Endothelial cell (in vitro differentiated cells): Measurements from ENCODE around the gene C12orf60. TPM values are rescaled to one million over a fixed set of nuclear protein-coding genes. Genes with fewer than 3 reads are reported as not detected.

Source experiments
- DNase-seq: peaks from one replicate; pipeline ENCODE4 v3.0.0; 2021; ENCODE audit warnings: low spot score
- H3K27ac Mint-ChIP-seq: one replicate; pipeline ENCODE4 v1.8.0; 2021; ENCODE audit warnings: mixed read lengths, inconsistent platforms; ENCODE audit not compliant: unreplicated experiment
- H3K27me3 Mint-ChIP-seq: one replicate; pipeline ENCODE4 v1.8.0; 2021; ENCODE audit warnings: mild to moderate bottlenecking, moderate library complexity, mixed read lengths, inconsistent platforms; ENCODE audit not compliant: unreplicated experiment
- H3K36me3 Mint-ChIP-seq: one replicate; pipeline ENCODE4 v1.8.0; 2021; ENCODE audit warnings: mild to moderate bottlenecking, low read depth, mixed read lengths, inconsistent platforms; ENCODE audit not compliant: unreplicated experiment
- H3K4me1 Mint-ChIP-seq: one replicate; pipeline ENCODE4 v1.8.0; 2021; ENCODE audit warnings: mild to moderate bottlenecking, mixed read lengths, inconsistent platforms; ENCODE audit not compliant: unreplicated experiment
- H3K4me3 Mint-ChIP-seq: one replicate; pipeline ENCODE4 v1.8.0; 2021; ENCODE audit warnings: mild to moderate bottlenecking, mixed read lengths, inconsistent platforms; ENCODE audit not compliant: unreplicated experiment
- H3K9me3 Mint-ChIP-seq: one replicate; pipeline ENCODE4 v1.8.0; 2021; ENCODE audit warnings: mixed read lengths, inconsistent platforms; ENCODE audit not compliant: unreplicated experiment
- total RNA-seq: library from RNA; stranded (reverse); fragmentation: NEBNext Ultra II Directional; extraction: Animal tissue kit (Norgen Biotek cat#: 25700); gene quantifications from one replicate; pipeline ENCODE4 v1.2.1, GENCODE V29; 2021; ENCODE audit not compliant: unreplicated experiment
- TF ChIP-seq, protein P1 (sequence below): fragments of 200-600 bp; sonication (generic); IDR thresholded peaks from one replicate; pipeline ENCODE4 v1.5.0; 2021; ENCODE audit warnings: antibody characterized with exemption; ENCODE audit not compliant: unreplicated experiment

C12orf60 gene
- total RNA-seq, 1 donor from 2014 or later: 1.8 TPM

DNA sequence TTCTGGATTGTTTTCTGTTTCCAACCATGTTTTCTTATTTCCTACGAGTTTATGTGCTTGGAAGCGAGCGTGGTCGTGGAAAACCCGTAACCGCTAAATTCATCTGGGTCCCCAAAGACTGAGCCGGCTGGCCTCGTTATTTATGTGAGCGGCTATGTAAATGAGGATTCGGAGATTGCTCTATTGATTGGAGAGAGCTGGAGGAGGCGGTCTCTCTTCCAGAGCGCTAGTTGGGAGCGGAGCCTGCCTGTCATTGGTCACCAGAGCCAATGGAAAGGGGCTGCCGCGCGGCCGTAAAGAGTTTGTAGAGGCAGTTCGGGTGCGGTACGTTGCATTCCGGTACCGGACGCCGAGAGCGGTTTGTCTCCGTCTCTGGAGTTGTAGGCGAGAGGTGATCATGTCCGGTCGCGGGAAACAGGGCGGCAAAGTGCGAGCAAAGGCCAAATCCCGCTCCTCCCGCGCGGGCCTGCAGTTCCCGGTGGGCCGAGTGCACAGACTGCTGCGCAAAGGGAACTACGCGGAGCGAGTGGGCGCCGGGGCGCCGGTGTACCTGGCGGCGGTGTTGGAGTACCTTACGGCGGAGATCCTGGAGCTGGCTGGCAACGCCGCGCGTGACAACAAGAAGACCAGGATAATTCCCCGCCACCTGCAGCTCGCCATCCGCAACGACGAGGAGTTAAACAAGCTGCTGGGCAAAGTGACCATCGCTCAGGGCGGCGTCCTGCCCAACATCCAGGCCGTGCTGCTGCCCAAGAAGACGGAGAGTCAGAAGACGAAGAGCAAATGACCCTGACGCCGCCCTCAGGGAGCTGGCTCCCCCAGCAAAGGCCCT lies 29.2 kb upstream of the C12orf60 start:
- Mint-ChIP-seq H3K4me3 (peak overlapping the region; percentile 98), H3K4me1 (peaks cover 36% of the 10 kb centered on the region), H3K9me3 (no peaks in the 10 kb centered on the region), H3K36me3 (no peaks in the 10 kb centered on the region), H3K27me3 (peaks cover 22% of the 10 kb centered on the region), H3K27ac (peak overlapping the region; percentile 97)
- TF ChIP-seq, protein P1, sequence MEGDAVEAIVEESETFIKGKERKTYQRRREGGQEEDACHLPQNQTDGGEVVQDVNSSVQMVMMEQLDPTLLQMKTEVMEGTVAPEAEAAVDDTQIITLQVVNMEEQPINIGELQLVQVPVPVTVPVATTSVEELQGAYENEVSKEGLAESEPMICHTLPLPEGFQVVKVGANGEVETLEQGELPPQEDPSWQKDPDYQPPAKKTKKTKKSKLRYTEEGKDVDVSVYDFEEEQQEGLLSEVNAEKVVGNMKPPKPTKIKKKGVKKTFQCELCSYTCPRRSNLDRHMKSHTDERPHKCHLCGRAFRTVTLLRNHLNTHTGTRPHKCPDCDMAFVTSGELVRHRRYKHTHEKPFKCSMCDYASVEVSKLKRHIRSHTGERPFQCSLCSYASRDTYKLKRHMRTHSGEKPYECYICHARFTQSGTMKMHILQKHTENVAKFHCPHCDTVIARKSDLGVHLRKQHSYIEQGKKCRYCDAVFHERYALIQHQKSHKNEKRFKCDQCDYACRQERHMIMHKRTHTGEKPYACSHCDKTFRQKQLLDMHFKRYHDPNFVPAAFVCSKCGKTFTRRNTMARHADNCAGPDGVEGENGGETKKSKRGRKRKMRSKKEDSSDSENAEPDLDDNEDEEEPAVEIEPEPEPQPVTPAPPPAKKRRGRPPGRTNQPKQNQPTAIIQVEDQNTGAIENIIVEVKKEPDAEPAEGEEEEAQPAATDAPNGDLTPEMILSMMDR: no peak
- peak; percentile 85 for DNase-seq

DNA sequence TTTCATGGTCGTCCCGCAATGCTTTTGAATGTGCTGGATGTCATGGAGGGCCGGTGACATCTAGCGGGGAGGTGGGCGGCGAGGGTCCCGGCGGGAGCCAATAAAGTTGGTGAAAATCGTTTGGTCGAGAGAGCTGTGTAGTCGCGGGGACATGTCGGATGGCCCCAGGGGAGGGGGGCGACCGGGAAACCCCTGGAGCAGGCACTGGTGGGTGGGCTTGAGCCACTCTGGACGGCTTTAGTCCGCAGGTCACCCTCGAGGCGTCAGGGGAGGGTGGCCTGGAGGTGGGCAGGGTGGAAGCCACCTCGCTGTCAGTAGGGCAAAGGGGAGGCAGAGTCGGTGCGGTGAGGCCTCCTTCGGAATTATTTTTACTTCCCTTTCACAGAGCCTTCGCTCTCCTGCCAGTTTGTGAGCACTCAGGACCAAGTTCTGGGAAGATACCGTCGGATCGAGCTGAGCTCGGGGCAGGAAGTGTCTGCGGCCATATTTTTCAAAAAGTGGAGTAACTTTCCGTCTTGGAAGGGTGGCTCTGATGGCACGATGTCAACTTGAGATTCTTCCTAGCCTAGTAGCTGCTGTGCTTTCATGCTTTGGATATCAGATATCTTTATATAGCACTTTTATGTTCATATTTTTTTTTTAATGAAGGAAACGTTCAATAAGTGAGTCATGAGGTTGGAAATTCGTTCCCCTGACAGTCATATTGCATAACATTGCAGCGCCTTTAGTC lies 28.4 kb upstream of the C12orf60 start:
- H3K4me1 Mint-ChIP-seq: peaks cover 36% of the 10 kb centered on the region
- H3K27me3 Mint-ChIP-seq: peaks cover 19% of the 10 kb centered on the region
- H3K9me3 Mint-ChIP-seq: no peaks in the 10 kb centered on the region
- peak; percentile 43 for DNase-seq
- TF ChIP-seq, protein P1: no peak
- H3K36me3 Mint-ChIP-seq: no peaks in the 10 kb centered on the region
- H3K4me3 Mint-ChIP-seq: peak overlapping the region; percentile 98
- peak overlapping the region; percentile 97 for H3K27ac Mint-ChIP-seq

DNA sequence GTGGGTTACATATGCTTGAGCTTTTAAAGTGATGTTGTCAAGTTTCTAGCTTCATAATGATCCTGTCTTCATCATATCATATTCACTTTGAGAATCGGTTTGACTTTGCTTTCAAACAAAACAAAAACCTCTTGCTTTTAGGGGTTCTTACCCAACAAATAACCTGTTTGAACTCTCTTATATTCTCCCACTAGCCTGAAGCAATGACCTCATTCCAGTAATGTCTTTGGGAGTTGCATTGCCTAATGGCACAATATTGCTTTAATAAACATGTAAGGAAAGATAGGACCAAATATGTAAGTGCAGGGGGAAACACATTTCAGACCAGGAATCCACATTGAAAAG lies 27.9 kb upstream of the C12orf60 start:
- Mint-ChIP-seq H3K4me1 (peaks cover 39% of the 10 kb centered on the region), H3K36me3 (no peaks in the 10 kb centered on the region), H3K4me3 (peak overlapping the region; percentile 98), H3K9me3 (no peaks in the 10 kb centered on the region), H3K27me3 (peaks cover 15% of the 10 kb centered on the region), H3K27ac (peak overlapping the region; percentile 97)
- TF ChIP-seq, protein P1: no peak
- no peak for DNase-seq

DNA sequence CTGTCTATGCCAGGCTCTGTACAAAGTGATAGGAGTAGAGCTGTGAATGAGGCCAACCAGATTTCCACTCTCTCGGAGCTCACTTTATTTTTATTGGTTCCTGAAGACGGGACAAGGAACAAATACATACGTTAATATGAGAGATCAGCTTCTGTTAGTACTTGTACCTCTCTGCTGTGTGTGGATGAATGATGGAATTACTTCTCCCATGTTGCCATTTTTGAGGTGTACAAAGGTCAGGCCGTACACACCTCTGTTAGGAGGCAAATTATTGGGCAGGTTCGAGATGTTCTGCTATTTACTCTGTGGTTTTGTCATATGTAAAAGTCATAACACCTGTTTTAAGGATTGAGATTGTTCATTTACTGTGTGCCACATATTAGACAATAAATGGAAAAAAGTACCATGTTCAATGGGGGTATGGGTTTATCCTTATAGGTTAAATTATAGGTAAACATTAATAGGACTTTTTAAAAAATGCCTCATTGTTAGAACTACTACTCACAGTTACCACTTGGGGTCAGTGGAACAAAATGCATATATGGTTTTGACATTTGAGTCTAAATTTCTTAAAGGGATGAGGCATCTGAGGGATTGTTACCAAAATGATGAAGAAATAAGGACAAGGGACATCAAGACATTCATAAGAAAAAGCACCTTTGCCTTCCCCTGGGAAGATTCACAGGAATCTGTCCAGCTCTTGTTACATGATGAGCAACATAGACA lies 27.1 kb upstream of the C12orf60 start:
- peaks cover 9% of the 10 kb centered on the region for H3K27me3 Mint-ChIP-seq
- DNase-seq: no peak
- TF ChIP-seq, protein P1: peak; percentile 5
- no peak overlapping the region for H3K27ac Mint-ChIP-seq
- no peaks in the 10 kb centered on the region for H3K9me3 Mint-ChIP-seq
- no peaks in the 10 kb centered on the region for H3K36me3 Mint-ChIP-seq
- H3K4me1 Mint-ChIP-seq: peaks cover 44% of the 10 kb centered on the region
- peak overlapping the region; percentile 98 for H3K4me3 Mint-ChIP-seq
